ENCODE data around the gene SMIM43.
"Not testable (repeated sequence)": the region's sequence is repeated elsewhere in the genome, so short reads cannot be mapped to it uniquely, and the experiment has no call there.

The SMIM43 gene

GRCh38 chr4:121738780-121739535 lies 26.0 kb downstream of the SMIM43 start:
- FAIRE-seq (no peak), DNase-seq (ENCODE audit: extremely low spot score, insufficient read length, low read depth) (no peak)

DNA sequence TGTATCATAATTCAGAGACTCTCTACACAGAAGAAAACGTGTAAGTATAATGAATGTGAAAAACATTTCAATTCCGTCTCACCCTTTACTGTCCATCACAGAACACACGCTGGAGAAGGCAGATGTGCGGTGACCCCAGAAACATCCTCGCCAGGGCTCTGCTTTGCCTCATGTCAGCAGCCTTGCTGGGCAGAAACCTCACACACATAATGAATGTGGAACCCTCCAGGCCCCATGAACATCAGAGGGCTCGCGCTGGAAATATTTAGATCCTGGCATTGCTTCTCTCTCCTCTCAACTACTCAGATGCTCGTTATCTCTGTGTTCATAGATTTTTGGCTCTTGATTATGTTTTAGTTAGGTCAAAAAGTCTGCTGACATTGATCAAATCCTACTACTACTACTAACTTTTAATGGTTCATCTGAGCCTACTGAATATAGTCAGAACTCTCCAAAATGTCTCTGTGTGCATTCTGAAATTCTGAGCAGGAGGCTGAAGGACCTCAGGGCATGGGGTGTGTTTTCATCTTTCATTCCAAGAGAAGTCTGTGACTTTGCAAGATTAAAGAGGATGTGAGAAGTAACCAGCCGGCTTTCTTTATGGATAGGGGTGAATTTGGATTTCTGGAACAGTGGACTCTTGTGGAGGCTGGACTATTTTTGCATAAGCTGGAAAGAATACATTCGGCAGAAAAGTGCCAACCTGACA lies 27.0 kb downstream of the SMIM43 start:
- FAIRE-seq (no peak), DNase-seq (ENCODE audit: extremely low spot score, insufficient read length, low read depth) (no peak)

GRCh38 chr4:121736735-121737351 lies 28.1 kb downstream of the SMIM43 start:
- DNase-seq (ENCODE audit: extremely low spot score, insufficient read length, low read depth) (no peak), FAIRE-seq (no peak)

DNA sequence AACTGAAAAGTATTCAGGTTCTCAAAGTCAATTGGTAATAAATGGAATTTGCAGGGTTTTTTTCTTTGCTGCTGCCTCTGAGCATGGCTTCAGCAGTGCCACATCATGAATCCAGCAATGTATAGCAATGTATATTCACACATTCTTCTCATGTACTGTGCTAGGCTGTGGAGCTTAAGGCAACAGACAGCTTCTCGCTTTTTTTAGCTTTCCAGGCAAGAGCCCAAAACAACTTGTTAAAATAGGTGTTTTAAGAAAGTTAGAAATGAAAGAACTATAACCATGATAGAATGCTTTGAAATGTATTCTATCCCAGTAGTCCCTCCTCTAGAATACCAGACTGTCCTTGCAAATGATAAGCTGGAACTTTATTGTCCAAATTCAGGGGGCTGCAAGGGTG lies 30.4 kb downstream of the SMIM43 start:
- no peak for FAIRE-seq

DNA sequence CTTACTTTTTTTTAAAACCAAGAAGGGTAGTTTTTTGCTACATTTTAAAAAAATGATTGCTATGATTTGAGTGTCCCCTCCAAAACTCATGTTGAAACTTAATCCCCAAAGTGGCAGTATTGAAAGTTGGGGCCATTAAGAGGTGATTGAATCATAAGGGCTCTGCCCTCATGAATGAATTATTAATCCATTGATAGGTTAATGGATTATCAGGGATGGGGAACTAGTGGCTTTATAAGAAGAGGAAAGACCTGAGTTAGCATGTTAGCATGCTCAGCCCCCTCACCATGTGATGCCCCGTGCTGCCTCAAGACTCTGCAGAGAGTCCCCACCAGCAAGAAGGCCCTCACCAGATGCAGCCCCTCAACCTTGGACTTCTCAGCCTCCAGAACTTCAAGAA lies 31.0 kb downstream of the SMIM43 start:
- DNase-seq (ENCODE audit: extremely low spot score, insufficient read length, low read depth) (no peak), FAIRE-seq (no peak)

More for the DNA sequence above, 30.4 kb downstream of the SMIM43 start:
- no peak for DNase-seq (ENCODE audit: extremely low spot score, insufficient read length, low read depth)

- DNase-seq (ENCODE audit: extremely low spot score, insufficient read length, low read depth); FAIRE-seq: not testable (repeated sequence)
Observed at GRCh38 chr4:121729753-121730152, 35.2 kb downstream of the SMIM43 start.

GRCh38 chr4:121728798-121729226 lies 36.2 kb downstream of the SMIM43 start:
- no peak for DNase-seq (ENCODE audit: extremely low spot score, insufficient read length, low read depth)
- FAIRE-seq: no peak

GRCh38 chr4:121728066-121728465 lies 36.9 kb downstream of the SMIM43 start:
- FAIRE-seq (no peak), DNase-seq (ENCODE audit: extremely low spot score, insufficient read length, low read depth) (no peak)

DNA sequence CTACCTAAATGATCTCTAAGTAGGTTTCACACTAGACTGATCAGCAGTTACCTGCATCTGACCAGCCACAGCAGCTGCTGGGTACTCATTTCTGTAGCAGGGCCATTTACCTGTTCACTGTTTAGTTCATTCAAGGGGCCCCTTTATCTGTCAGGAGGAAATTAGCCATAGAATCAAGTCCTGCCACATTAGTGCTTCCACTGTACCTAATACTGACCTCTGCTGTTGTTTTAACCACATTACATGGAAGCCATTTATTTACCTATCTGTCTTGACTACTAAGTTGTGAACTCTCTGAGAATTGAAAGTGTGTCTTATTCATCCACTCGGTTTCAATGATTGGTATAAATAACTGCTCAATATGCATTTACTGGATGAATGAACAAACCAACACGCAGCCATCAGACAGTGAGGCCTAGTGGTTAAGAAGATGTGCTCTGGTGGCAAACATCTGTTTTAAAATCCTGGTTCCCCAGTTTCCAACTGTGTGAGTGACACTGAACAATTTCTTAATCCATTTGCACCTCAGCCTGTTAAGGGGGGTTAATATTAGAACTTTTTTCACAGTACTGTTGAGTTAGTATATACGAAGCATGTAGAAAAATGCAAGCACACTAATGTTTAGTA lies 38.2 kb downstream of the SMIM43 start:
- peak; percentile 78 for FAIRE-seq
- peak; percentile 22 for DNase-seq (ENCODE audit: extremely low spot score, insufficient read length, low read depth)

- FAIRE-seq (no peak), DNase-seq (ENCODE audit: extremely low spot score, insufficient read length, low read depth) (no peak)
Observed at GRCh38 chr4:121724671-121725070, 40.3 kb downstream of the SMIM43 start.

- DNase-seq (ENCODE audit: extremely low spot score, insufficient read length, low read depth) (no peak), FAIRE-seq (no peak)
Observed at GRCh38 chr4:121721700-121722099, 43.3 kb downstream of the SMIM43 start.

GRCh38 chr4:121720109-121720508 lies 44.9 kb downstream of the SMIM43 start:
- DNase-seq (ENCODE audit: extremely low spot score, insufficient read length, low read depth) (no peak), FAIRE-seq (no peak)

DNA sequence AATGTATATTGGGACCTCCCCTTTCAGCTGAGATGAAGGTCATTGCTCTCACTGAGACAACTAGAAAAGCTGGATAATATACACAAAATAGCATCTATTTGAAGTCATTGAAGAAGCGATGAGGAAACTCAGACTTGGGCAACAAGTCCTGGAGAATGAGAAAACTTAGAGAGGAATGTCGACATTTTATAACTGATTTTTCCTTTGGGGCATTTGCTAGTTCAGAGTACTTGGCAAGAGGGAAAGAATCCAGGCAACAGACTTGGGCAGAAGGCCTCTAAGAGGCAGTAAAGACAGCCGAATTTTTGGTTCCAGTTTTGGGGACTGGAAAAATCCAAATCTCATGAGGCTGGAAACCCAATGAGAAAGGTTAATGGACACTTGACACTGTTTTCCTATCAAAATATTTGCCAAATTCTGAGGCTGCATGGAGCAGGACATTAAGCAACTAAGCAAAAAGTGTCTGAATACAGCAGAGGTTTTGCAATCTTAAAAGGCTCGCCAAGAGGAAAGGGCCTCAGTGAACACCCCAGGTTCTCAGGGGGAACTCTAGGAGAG lies 47.2 kb downstream of the SMIM43 start:
- FAIRE-seq (no peak), DNase-seq (ENCODE audit: extremely low spot score, insufficient read length, low read depth) (no peak)

- DNase-seq (ENCODE audit: extremely low spot score, insufficient read length, low read depth) (no peak), FAIRE-seq (no peak)
Observed at GRCh38 chr4:121714548-121714947, 50.4 kb downstream of the SMIM43 start.

DNA sequence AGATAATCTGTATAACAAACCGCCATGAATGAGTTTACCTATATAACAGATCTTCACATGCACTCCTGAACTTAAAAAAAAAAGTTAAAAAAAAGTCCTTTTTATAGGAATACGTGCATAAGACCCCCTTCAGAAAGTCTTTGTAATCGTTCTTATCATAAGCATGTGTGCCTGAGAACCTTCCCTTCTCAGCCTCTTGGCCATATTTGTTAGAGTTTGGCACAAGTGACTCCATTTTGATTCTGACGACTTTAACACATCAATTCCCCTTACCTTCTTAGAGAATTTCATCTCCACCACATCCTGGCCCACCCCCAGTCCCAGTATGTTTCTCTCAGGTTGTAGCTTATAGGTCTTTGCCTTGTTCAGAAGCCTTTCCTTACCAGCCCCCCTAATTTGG lies 52.2 kb downstream of the SMIM43 start:
- no peak for FAIRE-seq
- no peak for DNase-seq (ENCODE audit: extremely low spot score, insufficient read length, low read depth)

GRCh38 chr4:121712001-121712651 lies 52.8 kb downstream of the SMIM43 start:
- no peak for FAIRE-seq
- no peak for DNase-seq (ENCODE audit: extremely low spot score, insufficient read length, low read depth)

DNA sequence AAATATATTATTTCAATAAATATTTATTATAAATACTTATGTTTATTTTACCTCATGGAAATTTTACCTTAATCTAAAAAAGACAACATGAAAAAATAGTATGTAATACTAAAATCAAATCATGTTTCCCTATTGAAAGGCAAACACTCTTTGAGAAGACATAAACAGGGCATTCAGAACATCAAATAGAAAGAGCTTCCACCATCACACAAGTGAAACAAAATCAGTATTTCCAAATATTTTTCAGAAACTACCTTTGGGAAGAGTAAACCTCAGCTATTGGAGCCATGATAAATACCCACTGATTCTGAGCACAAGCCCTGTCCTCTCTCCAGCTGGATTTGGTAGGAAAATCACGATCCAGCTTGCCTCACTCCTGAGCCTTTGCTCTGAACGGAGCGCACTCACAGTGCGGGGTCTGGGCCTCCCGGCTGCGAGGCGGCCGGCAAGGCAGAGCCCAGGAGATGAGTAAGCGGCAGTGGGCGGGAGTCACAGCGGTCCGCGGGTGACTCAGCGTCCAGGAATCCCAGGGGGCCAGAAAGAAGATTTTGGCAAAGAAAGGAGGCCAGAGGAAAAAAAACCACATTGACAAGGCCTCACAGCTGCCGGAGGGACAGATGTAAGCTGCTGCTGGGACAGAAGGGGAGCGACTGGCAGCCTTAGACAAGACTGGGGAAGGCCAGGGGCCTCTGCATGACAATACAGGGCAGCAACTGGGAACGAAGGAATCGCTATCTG lies 53.5 kb downstream of the SMIM43 start:
- DNase-seq (ENCODE audit: extremely low spot score, insufficient read length, low read depth) (no peak), FAIRE-seq (peak; percentile 35)

GRCh38 chr4:121709766-121710405 lies 55.1 kb downstream of the SMIM43 start:
- no peak for DNase-seq (ENCODE audit: extremely low spot score, insufficient read length, low read depth)
- FAIRE-seq: no peak
